ENCODE measurements around the gene FOXC2.
A peak's percentile ranks its signal among the peaks of the same experiment; 100 is the strongest.

The FOXC2 gene

GRCh38 chr16:86573646-86574508 lies 7.2 kb downstream of the FOXC2 start:
- no peak for DNase-seq (ENCODE audit: low read depth, low spot score)

DNA sequence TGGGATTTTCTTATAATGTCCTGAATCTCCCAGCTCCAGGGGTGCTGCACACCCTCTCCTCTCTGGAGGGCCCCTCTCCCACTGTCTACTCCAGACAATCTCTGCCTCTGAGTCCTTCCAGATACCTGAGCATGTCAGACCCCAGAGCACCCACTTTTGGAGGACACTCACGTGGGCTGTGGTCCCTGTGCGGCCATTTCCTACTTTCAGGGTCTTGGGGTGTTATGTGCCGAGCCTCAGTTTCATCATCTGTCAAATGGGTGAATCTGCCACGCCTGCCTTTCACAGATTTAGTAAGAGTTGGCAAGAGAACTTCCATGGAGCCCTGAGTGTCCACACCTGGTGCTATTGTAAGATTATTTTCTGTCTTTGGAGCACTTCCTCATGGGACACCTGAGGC lies 8.0 kb downstream of the FOXC2 start:
- DNase-seq (ENCODE audit: low read depth, low spot score): no peak

DNA sequence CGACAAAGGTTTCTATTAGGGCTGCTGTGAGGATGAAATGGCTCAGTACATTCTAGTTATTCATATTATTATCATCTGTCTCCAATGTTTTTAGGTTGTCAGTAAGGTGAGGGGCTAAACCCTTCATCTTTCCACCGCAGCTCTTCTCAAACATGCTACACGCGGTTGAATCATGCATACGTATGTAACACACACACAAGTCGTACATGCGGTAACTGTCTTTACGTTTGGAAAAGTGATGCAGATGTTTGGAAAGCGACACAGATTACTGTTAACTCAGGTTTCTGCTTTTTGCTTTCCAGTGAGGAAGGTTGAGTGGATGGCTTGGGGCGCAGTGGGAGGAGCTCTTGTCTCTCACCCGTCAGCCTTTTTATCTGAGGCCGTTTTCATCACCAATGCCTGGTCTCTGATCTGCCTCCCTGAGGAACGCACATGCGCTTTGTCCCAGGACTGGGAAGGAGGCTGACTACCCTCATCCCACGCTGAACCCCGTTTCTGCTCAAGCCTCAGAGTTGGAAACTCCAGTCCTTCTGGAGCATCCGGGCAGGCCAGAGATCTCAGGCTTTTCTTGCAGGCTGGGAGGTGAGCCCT lies 8.6 kb downstream of the FOXC2 start:
- no peak for DNase-seq (ENCODE audit: low read depth, low spot score)

DNA sequence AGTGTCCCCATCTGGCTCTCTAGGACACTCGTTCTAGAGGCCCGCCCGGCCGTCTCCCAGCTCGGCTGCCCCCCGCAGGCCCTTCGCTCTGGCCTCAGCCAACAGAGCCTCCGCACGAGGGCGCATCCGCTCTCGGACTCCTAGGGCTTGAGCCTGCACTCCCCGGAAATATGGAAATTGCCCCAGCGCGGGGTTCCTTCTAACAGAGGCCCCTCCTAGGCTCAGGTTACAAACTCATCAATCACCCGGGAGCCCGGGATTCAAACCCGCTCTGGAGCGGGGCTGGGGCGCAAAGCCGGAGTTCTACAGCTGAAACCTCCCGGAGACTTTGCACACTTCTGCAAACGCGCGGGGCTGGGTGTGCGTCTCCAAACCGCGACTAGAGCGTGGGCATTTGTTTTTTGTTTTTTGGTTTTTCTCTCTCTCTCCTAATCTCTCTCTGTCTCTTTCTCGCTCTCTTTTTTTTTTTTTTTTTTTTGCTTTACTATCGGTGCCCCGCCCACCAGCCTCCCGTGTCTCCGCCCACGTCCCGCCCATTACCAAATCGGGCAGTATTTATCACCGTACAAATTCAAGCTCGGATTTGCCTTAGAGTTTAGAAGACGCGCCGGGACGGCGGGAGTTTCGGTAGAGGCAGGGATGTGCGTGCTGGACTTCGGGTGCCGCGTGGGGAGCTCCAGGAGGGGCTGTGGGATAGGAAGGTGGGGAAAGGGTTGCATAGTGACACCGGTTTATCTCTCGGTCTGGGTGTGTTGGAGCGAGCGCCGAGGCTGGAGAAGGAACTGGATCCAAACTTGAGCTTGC lies 9.3 kb downstream of the FOXC2 start:
- peak; percentile 97 for DNase-seq (ENCODE audit: low read depth, low spot score)

GRCh38 chr16:86576591-86577313 lies 10.1 kb downstream of the FOXC2 start:
- no peak for DNase-seq (ENCODE audit: low read depth, low spot score)

GRCh38 chr16:86577314-86577971 lies 10.8 kb downstream of the FOXC2 start:
- DNase-seq (ENCODE audit: low read depth, low spot score): peak; percentile 9

GRCh38 chr16:86578061-86578599 lies 11.5 kb downstream of the FOXC2 start, which contains the start of gene FOXL1:
Gene FOXL1, plus strand, starts transcription at chr16:86578549. Its CDS starts 175 bp downstream, at chr16:86578724.
- no peak for DNase-seq (ENCODE audit: low read depth, low spot score)

DNA sequence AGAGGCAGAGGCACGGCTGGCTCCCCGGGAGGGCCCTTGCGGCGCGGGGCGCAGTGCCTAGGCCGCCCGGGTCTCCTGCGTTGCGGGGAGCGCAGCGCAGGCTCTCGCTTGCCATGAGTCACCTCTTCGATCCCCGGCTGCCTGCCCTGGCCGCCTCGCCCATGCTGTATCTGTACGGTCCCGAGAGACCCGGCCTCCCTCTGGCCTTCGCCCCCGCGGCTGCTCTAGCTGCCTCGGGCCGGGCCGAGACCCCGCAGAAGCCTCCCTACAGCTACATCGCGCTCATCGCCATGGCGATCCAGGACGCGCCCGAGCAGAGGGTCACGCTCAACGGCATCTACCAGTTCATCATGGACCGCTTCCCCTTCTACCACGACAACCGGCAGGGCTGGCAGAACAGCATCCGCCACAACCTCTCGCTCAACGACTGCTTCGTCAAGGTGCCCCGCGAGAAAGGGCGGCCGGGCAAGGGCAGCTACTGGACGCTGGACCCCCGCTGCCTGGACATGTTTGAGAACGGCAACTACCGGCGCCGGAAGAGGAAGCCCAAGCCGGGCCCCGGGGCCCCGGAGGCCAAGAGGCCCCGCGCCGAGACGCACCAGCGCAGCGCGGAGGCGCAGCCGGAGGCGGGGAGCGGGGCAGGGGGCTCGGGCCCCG lies 12.1 kb downstream of the FOXC2 start:
- DNase-seq (ENCODE audit: low read depth, low spot score): peak; percentile 54

- peak; percentile 16 for DNase-seq (ENCODE audit: low read depth, low spot score)
Measured at GRCh38 chr16:86579268-86580062, 12.8 kb downstream of the FOXC2 start.

DNA sequence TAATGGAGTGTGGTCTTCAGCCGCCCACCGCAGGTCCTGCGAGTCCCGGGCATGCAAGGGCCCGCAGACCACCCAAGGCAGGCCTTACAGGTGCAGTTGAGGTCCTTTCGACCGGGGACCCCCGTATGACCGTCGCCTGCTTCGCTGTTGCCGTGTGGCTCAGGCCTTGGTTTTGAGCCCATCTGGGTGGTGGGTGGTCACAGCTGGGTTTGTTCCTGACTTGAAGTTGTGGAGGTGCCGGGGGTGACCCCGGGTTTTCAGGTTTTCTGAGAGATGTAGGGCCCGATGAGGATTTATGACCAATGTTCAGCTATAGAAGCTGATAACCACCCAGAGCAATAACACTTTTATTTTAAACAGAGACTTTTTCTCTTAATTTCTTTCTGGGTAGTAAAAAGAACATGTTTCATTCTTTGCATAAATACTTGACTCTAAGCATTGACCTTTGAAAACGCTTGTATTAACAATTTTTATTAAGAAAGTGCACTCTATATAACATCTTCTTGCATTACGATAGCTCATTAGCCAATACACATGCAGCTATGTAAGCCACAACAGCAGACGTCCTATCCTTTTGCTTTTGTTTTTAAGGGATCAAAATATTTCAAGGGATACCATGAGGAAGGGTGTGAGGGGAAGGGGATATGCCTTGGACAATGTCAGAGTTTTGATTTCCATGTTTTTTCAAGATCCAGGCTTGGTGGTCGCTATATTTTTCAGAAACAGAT lies 13.6 kb downstream of the FOXC2 start:
- no peak for DNase-seq (ENCODE audit: low read depth, low spot score)

- no peak for DNase-seq (ENCODE audit: low read depth, low spot score)
Measured at GRCh38 chr16:86580791-86581170, 14.2 kb downstream of the FOXC2 start.

DNA sequence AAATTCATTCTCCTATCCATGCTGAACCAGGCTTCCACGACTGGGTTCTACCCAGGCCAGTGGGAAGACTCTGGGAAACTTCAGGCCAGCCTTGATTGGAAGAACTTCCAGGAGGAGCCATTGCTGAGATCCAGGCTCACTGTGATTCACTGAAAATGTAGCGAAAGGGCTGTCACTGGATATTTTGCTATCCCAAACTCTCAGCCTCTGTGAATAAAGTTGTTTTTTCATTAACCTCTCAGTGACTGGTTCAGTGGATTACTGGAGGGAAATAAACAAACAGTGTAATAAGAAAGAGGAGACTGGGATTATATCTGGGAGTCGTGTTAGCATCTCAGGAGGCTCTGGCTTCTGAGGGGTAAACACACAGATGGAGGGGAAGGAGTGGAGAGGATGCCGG lies 14.8 kb downstream of the FOXC2 start:
- no peak for DNase-seq (ENCODE audit: low read depth, low spot score)

- no peak for DNase-seq (ENCODE audit: low read depth, low spot score)
Measured at GRCh38 chr16:86584071-86584685, 17.5 kb downstream of the FOXC2 start.

- no peak for DNase-seq (ENCODE audit: low read depth, low spot score)
Measured at GRCh38 chr16:86584726-86585721, 18.4 kb downstream of the FOXC2 start.

GRCh38 chr16:86585821-86586611 lies 19.4 kb downstream of the FOXC2 start:
- no peak for DNase-seq (ENCODE audit: low read depth, low spot score)

GRCh38 chr16:86587487-86587886 lies 20.9 kb downstream of the FOXC2 start:
- DNase-seq (ENCODE audit: low read depth, low spot score): no peak
